ENCODE data around the gene MYO1B.

Gene MYO1B

DNA sequence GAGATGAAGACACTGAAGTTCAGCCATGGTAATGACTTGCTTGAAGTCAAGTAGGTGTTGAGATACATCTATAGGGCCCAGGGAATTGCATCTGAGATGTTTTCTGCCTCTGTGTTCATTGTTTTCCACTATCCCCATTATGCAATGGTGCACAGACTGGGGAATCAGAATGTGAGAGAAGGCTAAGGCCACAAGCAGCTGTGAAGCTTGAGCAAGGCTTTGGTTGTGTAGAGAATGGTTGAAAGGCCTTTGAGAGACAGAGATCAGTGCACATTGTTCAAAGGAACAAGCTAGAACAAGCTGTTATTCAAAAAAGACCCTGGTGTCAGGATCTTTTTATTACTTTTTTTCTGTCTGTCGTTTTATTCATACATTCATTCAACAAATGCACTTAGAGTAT, 82.3 kb downstream of the MYO1B start:
- no peaks in the 10 kb centered on the region for H3K36me3 ChIP-seq (replicated peaks; ENCODE audit: low read depth, low read length)
- TF ChIP-seq EZH2phosphoT487 (IDR thresholded peaks at IDR 0.05; ENCODE audit: low read depth): no peak
- TF ChIP-seq, protein P1, sequence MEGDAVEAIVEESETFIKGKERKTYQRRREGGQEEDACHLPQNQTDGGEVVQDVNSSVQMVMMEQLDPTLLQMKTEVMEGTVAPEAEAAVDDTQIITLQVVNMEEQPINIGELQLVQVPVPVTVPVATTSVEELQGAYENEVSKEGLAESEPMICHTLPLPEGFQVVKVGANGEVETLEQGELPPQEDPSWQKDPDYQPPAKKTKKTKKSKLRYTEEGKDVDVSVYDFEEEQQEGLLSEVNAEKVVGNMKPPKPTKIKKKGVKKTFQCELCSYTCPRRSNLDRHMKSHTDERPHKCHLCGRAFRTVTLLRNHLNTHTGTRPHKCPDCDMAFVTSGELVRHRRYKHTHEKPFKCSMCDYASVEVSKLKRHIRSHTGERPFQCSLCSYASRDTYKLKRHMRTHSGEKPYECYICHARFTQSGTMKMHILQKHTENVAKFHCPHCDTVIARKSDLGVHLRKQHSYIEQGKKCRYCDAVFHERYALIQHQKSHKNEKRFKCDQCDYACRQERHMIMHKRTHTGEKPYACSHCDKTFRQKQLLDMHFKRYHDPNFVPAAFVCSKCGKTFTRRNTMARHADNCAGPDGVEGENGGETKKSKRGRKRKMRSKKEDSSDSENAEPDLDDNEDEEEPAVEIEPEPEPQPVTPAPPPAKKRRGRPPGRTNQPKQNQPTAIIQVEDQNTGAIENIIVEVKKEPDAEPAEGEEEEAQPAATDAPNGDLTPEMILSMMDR (IDR thresholded peaks at IDR 0.05; ENCODE audit: low read depth, low read length): no peak
- H3K79me2 ChIP-seq (ENCODE audit: low read length): no peaks in the 10 kb centered on the region

DNA sequence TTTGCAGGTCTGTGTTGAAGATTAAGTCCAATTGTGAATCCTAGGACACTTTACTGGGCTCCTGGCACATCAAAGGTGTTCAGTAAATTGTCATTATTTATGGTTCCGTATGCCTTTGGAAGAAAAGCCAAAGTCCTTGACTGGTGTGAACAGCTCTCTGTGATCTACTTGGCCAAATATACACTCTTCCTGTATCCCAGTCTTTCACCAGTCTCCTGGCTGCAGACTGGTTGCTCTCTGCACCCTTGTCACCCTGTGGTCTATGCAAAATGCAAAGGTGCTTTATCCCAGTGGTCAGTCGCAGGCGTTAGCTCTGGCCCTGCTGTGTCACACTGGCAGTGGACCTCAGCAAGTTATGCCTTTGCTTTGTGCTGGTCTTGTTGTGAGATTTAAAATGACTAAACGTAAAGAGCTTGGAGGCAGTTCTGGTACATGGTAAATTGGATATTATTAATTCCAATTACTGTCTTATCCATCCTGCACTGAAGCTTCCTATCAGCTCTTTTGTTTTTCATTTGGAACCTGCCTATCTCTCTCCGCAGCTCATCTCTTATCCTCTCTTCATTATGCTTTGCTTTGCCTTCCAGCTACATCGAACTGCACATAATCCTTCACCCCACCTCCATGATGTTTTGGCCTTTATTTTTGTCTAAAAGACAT, 83.1 kb downstream of the MYO1B start:
- H3K9ac ChIP-seq (ENCODE audit: low read length): no peak overlapping the region
- no peak overlapping the region for H3K4me2 ChIP-seq (ENCODE audit: low read length)
- no peaks in the 10 kb centered on the region for H3K4me1 ChIP-seq (ENCODE audit: low read length)
- H3K36me3 ChIP-seq (replicated peaks; ENCODE audit: low read depth, low read length): no peaks in the 10 kb centered on the region
- H3K79me2 ChIP-seq (ENCODE audit: low read length): no peaks in the 10 kb centered on the region
- peaks cover 8% of the 10 kb centered on the region; the same call in 1 of the 2 replicates for H3K9me3 ChIP-seq (ENCODE audit: insufficient read depth, low read length)
- H3K27me3 ChIP-seq (ENCODE audit: low read depth, low read length): no peaks in the 10 kb centered on the region; the same call in 1 of the 2 replicates
- TF ChIP-seq, protein P1 (IDR thresholded peaks at IDR 0.05; ENCODE audit: low read depth, low read length): no peak
- no peak for TF ChIP-seq EZH2phosphoT487 (IDR thresholded peaks at IDR 0.05; ENCODE audit: low read depth)
- no peak overlapping the region for H3K27ac ChIP-seq (ENCODE audit: low read length)
- no peak overlapping the region for H2AFZ ChIP-seq (ENCODE audit: low read depth, low read length)
- no peak overlapping the region for H3K4me3 ChIP-seq (ENCODE audit: low read length)
- no peaks in the 10 kb centered on the region for H4K20me1 ChIP-seq (ENCODE audit: insufficient read depth, low read length)

More for the DNA sequence above, 82.3 kb downstream of the MYO1B start:
- Histone ChIP-seq H3K27me3 (ENCODE audit: low read depth, low read length) (peaks cover 1% of the 10 kb centered on the region; the same call in 1 of the 2 replicates), H3K9ac (ENCODE audit: low read length) (no peak overlapping the region), H3K4me3 (ENCODE audit: low read length) (no peak overlapping the region), H3K27ac (ENCODE audit: low read length) (no peak overlapping the region), H3K4me2 (ENCODE audit: low read length) (no peak overlapping the region), H3K9me3 (ENCODE audit: insufficient read depth, low read length) (peaks cover 9% of the 10 kb centered on the region; the same call in 1 of the 2 replicates), H4K20me1 (ENCODE audit: insufficient read depth, low read length) (no peaks in the 10 kb centered on the region), H3K4me1 (ENCODE audit: low read length) (no peaks in the 10 kb centered on the region), H2AFZ (ENCODE audit: low read depth, low read length) (no peak overlapping the region)

DNA sequence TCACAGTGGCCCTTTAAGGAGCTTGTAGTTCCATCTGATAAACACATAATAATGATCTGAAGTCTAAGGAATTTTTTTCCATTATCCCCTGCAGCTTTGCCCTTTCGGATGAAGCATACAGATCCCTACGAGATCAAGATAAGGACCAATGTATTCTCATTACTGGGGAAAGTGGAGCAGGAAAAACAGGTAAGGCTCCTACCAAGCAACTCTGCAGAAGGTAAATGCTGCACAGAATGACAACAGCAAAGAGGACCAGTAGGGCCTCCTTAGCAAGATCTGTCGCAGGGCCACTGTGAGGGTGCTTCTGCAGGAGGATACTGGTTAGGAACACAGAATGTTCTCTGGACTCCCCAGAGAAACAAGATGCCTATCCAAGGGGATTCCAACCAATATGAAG, 84.6 kb downstream of the MYO1B start:
- no peak overlapping the region for H3K27ac ChIP-seq (ENCODE audit: low read length)

DNA sequence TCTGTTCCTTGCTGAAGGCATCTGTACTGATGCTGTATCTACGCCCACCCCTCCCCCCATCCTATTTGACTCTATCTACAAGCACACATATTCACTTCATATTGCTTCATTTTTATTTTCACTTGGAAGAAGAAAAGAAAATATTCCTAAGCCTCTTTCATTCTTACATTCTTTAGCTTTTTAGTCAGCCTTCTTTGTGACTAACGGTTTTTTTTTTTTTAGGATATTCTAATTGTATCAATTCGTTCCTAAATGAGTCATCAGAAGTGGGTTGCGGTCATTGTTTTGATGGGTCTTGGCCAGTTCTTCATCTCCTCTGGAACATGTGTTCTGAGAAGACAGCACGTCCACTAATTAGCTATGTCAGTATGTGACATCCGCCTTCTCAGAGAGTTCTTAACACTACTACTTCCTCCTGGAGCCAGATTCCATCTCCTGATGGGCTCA, 88.7 kb downstream of the MYO1B start:
- H3K4me2 ChIP-seq (ENCODE audit: low read length): no peak overlapping the region
- no peaks in the 10 kb centered on the region for H3K4me1 ChIP-seq (ENCODE audit: low read length)
- no peak overlapping the region for H3K27ac ChIP-seq (ENCODE audit: low read length)
- H3K27me3 ChIP-seq (ENCODE audit: low read depth, low read length): no peaks in the 10 kb centered on the region; the same call in 1 of the 2 replicates
- H3K9ac ChIP-seq (ENCODE audit: low read length): no peak overlapping the region
- no peak overlapping the region for H2AFZ ChIP-seq (ENCODE audit: low read depth, low read length)
- TF ChIP-seq, protein P1 (IDR thresholded peaks at IDR 0.05; ENCODE audit: low read depth, low read length): no peak
- TF ChIP-seq EZH2phosphoT487 (IDR thresholded peaks at IDR 0.05; ENCODE audit: low read depth): no peak
- H3K4me3 ChIP-seq (ENCODE audit: low read length): no peak overlapping the region
- no peaks in the 10 kb centered on the region for H3K79me2 ChIP-seq (ENCODE audit: low read length)
- H3K36me3 ChIP-seq (replicated peaks; ENCODE audit: low read depth, low read length): no peaks in the 10 kb centered on the region
- no peaks in the 10 kb centered on the region for H4K20me1 ChIP-seq (ENCODE audit: insufficient read depth, low read length)
- no peaks in the 10 kb centered on the region for H3K9me3 ChIP-seq (ENCODE audit: insufficient read depth, low read length)

More for the DNA sequence above, 84.6 kb downstream of the MYO1B start:
- no peak overlapping the region for H3K4me2 ChIP-seq (ENCODE audit: low read length)
- H4K20me1 ChIP-seq (ENCODE audit: insufficient read depth, low read length): no peaks in the 10 kb centered on the region
- H3K36me3 ChIP-seq (replicated peaks; ENCODE audit: low read depth, low read length): no peaks in the 10 kb centered on the region
- H3K4me1 ChIP-seq (ENCODE audit: low read length): no peaks in the 10 kb centered on the region
- H3K9me3 ChIP-seq (ENCODE audit: insufficient read depth, low read length): no peaks in the 10 kb centered on the region
- no peak overlapping the region for H3K4me3 ChIP-seq (ENCODE audit: low read length)
- H3K9ac ChIP-seq (ENCODE audit: low read length): no peak overlapping the region
- H3K79me2 ChIP-seq (ENCODE audit: low read length): no peaks in the 10 kb centered on the region
- TF ChIP-seq, protein P1 (IDR thresholded peaks at IDR 0.05; ENCODE audit: low read depth, low read length): no peak
- no peaks in the 10 kb centered on the region; the same call in 1 of the 2 replicates for H3K27me3 ChIP-seq (ENCODE audit: low read depth, low read length)
- H2AFZ ChIP-seq (ENCODE audit: low read depth, low read length): no peak overlapping the region

All from OCI-LY3 (cell line).